GM12878 (cell line): ENCODE results near the gene PLA2G3. TPM values are rescaled to one million over a fixed set of nuclear protein-coding genes. Genes with fewer than 3 reads are reported as not detected.

Experiments used
- ATAC-seq: fragments of 200-7000 bp; cut with Tn5 transposase; 3 replicates; pipeline ENCODE4 v1.9.1; 2020; ENCODE audit warnings: mild to moderate bottlenecking, moderate library complexity
- BruUV-seq: library from RNA; stranded (reverse); fragments of 400-500 nt; replicated peaks from 2 replicates; lab custom pipeline; 2021; lab: Mats Ljungman, UMichigan
- CTCF ChIA-PET: fragments of 300-600 bp; sonication (Branson Sonifier 250); formaldehyde crosslinking; extraction: SDS; loops from one replicate; lab custom pipeline; 2021; ENCODE audit warnings: inconsistent platforms; lab: Yijun Ruan, JAX
- POLR2A ChIA-PET: fragments of 350-600 bp; formaldehyde crosslinking; extraction: SDS; loops from one replicate; lab custom pipeline; 2021; ENCODE audit warnings: inconsistent platforms; lab: Charles Lee
- RAD21 ChIA-PET: fragments of 300-600 bp; sonication (Branson Sonifier 250); formaldehyde crosslinking; loops from one replicate; lab custom pipeline; 2023; ENCODE audit warnings: antibody characterized with exemption; ENCODE audit not compliant: unreplicated experiment; lab: Charles Lee
- SMC1A ChIA-PET: fragments of 300-600 bp; sonication (Branson Sonifier 250); formaldehyde crosslinking; loops from one replicate; lab custom pipeline; 2023; ENCODE audit not compliant: unreplicated experiment, uncharacterized antibody; lab: Charles Lee
- DNase-seq: peaks from one replicate; pipeline ENCODE4 v3.0.0-alpha.2; 2011; ENCODE audit warnings: low read depth, low spot score
- FAIRE-seq: peaks from 3 replicates; lab custom pipeline; 2011; peaks lifted over from hg19 to GRCh38; lab: Jason Lieb, UNC
- H2AFZ ChIP-seq: 2 replicates; pipeline ENCODE4 v1.6.0; 2011; ENCODE audit warnings: low read depth, low read length, control low read depth; ENCODE audit not compliant: control insufficient read depth
- H3K27ac ChIP-seq: 2 replicates; pipeline ENCODE4 v1.5.1; 2011; ENCODE audit warnings: control low read depth; ENCODE audit not compliant: control insufficient read depth, insufficient read depth
- H3K27me3 ChIP-seq, 2 experiments: replicated peaks in 1 of 2; 2 replicates each; pipeline versions ENCODE4 v1.6.0 to v1.6.1; 2011; ENCODE audit warnings: low read length in 1 of 2; ENCODE audit not compliant: control insufficient read depth in 2 of 2, insufficient read depth in 2 of 2
- H3K36me3 ChIP-seq, 2 experiments: 2 replicates each; pipeline ENCODE4 v1.5.1; 2011; ENCODE audit warnings: low read length in 1 of 2; ENCODE audit not compliant: control insufficient read depth in 2 of 2, insufficient read depth in 2 of 2
- H3K4me1 ChIP-seq: 2 replicates; pipeline ENCODE4 v1.6.1; 2011; ENCODE audit warnings: mild to moderate bottlenecking, low read length, moderate library complexity, mixed read lengths; ENCODE audit not compliant: control insufficient read depth, insufficient read depth
- H3K4me2 ChIP-seq: 2 replicates; pipeline ENCODE4 v1.6.0; 2011; ENCODE audit warnings: control low read depth; ENCODE audit not compliant: control insufficient read depth, insufficient read depth
- H3K4me3 ChIP-seq: fragments of 200-600 bp; sonication (generic); 2 replicates; pipeline ENCODE4 v1.5.1; 2016
- H3K79me2 ChIP-seq: 2 replicates; pipeline ENCODE4 v1.6.0; 2011; ENCODE audit warnings: low read length; ENCODE audit not compliant: control insufficient read depth, insufficient read depth
- H3K9ac ChIP-seq: 2 replicates; pipeline ENCODE4 v1.8.0; 2011; ENCODE audit warnings: low read length, control low read depth, mixed read lengths; ENCODE audit not compliant: control insufficient read depth, insufficient read depth
- H3K9me3 ChIP-seq: replicated peaks from 3 replicates; pipeline ENCODE4 v1.5.1; 2011; ENCODE audit warnings: mild to moderate bottlenecking, low read length; ENCODE audit not compliant: control insufficient read depth, insufficient read depth
- H4K20me1 ChIP-seq: 2 replicates; pipeline ENCODE4 v1.6.0; 2011; ENCODE audit not compliant: control insufficient read depth, insufficient read depth
- E2F8 ChIP-seq: fragments of 450-650 bp; IDR thresholded peaks from 2 replicates; pipeline ENCODE4 v1.6.1; 2018; ENCODE audit warnings: mild to moderate bottlenecking, low read depth, moderate library complexity; ENCODE audit not compliant: partially characterized antibody
- IKZF1 ChIP-seq: fragments of 450-650 bp; conservative IDR thresholded peaks from 2 replicates; pipeline ENCODE4 v1.6.1; 2017; ENCODE audit warnings: antibody characterized with exemption, mild to moderate bottlenecking
- KLF5 ChIP-seq: fragments of 450-650 bp; IDR thresholded peaks from 2 replicates; pipeline ENCODE4 v1.6.1; 2014; ENCODE audit warnings: mild to moderate bottlenecking; ENCODE audit not compliant: partially characterized antibody
- LARP7 ChIP-seq: fragments of 450-650 bp; IDR thresholded peaks from 2 replicates; pipeline ENCODE4 v1.6.1; 2017; ENCODE audit warnings: mild to moderate bottlenecking
- MEF2B ChIP-seq: fragments of 450-650 bp; IDR thresholded peaks from 2 replicates; pipeline ENCODE4 v1.6.1; 2018; ENCODE audit warnings: mild to moderate bottlenecking, moderate library complexity; ENCODE audit not compliant: partially characterized antibody, poor library complexity, severe bottlenecking
- MLLT1 ChIP-seq: fragments of 450-650 bp; IDR thresholded peaks from 2 replicates; pipeline ENCODE4 v1.6.1; 2016; ENCODE audit warnings: mild to moderate bottlenecking
- NFXL1 ChIP-seq: fragments of 450-650 bp; IDR thresholded peaks from 2 replicates; pipeline ENCODE4 v1.6.1; 2017; ENCODE audit warnings: antibody characterized with exemption, mild to moderate bottlenecking, borderline replicate concordance
- NR2F1 ChIP-seq: fragments of 450-650 bp; conservative IDR thresholded peaks from 2 replicates; pipeline ENCODE4 v1.6.1; 2017; ENCODE audit warnings: mild to moderate bottlenecking
- POLR2AphosphoS5 ChIP-seq: IDR thresholded peaks from 2 replicates; pipeline ENCODE4 v1.6.1; 2011; ENCODE audit warnings: mild to moderate bottlenecking, low read length, inconsistent platforms
- RELB ChIP-seq: fragments of 450-650 bp; IDR thresholded peaks from 2 replicates; pipeline ENCODE4 v1.6.1; 2017; ENCODE audit warnings: low read depth, mild to moderate bottlenecking, moderate library complexity
- REST ChIP-seq: IDR thresholded peaks from 2 replicates; pipeline ENCODE4 v1.6.1; 2012; ENCODE audit warnings: mild to moderate bottlenecking, low read depth, low read length
- RUNX3 ChIP-seq: IDR thresholded peaks from 2 replicates; pipeline ENCODE4 v1.6.1; 2012; ENCODE audit warnings: low read length, inconsistent platforms
- WRNIP1 ChIP-seq: IDR thresholded peaks from 2 replicates; pipeline ENCODE4 v1.6.1; 2011; ENCODE audit warnings: low read depth, low read length, improper control_type of control experiment, borderline replicate concordance
- WGBS: methylation state at CpG from one replicate; pipeline ENCODE4 v1.1.6; 2016; ENCODE audit warnings: low lambda C conversion rate; ENCODE audit not compliant: insufficient replicate concordance, insufficient coverage; ENCODE audit errors: missing lambda C conversion rate; 5-methylcytosine and 5-hydroxymethylcytosine counted together
- in situ Hi-C: fragments of 300-500 bp; cut with MboI; formaldehyde crosslinking; loops from 9 replicates; pipeline ENCODE4 v1.14.3; 2018; ENCODE audit warnings: mixed read lengths
- intact Hi-C: fragments of 100-400 bp; cut with micrococcal nuclease; formaldehyde crosslinking; loops from one replicate; pipeline ENCODE4 v1.14.2; 2022; ENCODE audit not compliant: unreplicated experiment
- polyA plus RNA-seq, 11 experiments: library from polyadenylated mRNA; depleted of rRNA in 4 of 11; unstranded in 6 of 11; stranded (reverse) in 5 of 11; fragments of >200 nt; fragmentation: Nextera tagmentation in 4 of 11; fragmentation: Illumina TruSeq in 1 of 11; extraction: Ambion mirVana in 4 of 11; extraction: Trizol in 1 of 11; gene quantifications; 1 replicate in 1 of 11; 2 replicates in 10 of 11; pipeline versions ENCODE4 v1.2.1 to v1.2.3, GENCODE V29; 2011 to 2016; ENCODE audit warnings: inconsistent platforms in 2 of 11, missing spikeins in 2 of 11, low read depth in 1 of 11
- total RNA-seq, 4 experiments: library from RNA; depleted of rRNA in 3 of 4; stranded (reverse); fragments of >200 nt in 3 of 4; fragmentation: Illumina TruSeq in 1 of 4; extraction: Trizol in 1 of 4; gene quantifications; 2 replicates each; pipeline versions ENCODE4 v1.2.1 to v1.2.3, GENCODE V29; 2013 to 2021

PLA2G3 gene
- total and polyA plus RNA-seq, 10 of the 15 experiments (the other 5 are each of a cell fraction or from before 2014, with no cell fraction given), result 0.04 TPM; not detected in 9

- no peak for ATAC-seq
- H3K4me3 ChIP-seq, result no peak overlapping the region
- no peak overlapping the region for H3K27ac ChIP-seq
- ChIA-PET POLR2A (no interaction called here), SMC1A (interaction anchor here (0.5 kb wide), 1 partner anchor 19 kb away, joined by 3 read pairs; the partner anchor contains the start of gene RNF185), RAD21 (no interaction called here), CTCF (interaction anchor here (0.8 to 1.2 kb wide), 2 partner anchors 18 to 52 kb away, joined by 3 read pairs; no protein-coding TSS in a partner anchor)
- H3K4me2 ChIP-seq, result no peak overlapping the region
- TF ChIP-seq RELB, result no peak
- TF ChIP-seq NR2F1, result no peak
- TF ChIP-seq RUNX3, result no peak
- TF ChIP-seq IKZF1, result no peak
- no peak for TF ChIP-seq REST
- no peak for TF ChIP-seq LARP7
- no peak for TF ChIP-seq KLF5
- no peak for TF ChIP-seq POLR2AphosphoS5
- TF ChIP-seq E2F8, result no peak
- TF ChIP-seq MEF2B, result no peak
- no peak for TF ChIP-seq NFXL1
- no peak for TF ChIP-seq WRNIP1
- no peak for TF ChIP-seq MLLT1
- DNase-seq, result no peak
- H3K79me2 ChIP-seq, result peaks cover 2% of the 10 kb centered on the region; the same call in 1 of the 2 replicates
- intact Hi-C loops (no loop called here), in situ Hi-C loops (no loop called here)
- H4K20me1 ChIP-seq, result no peaks in the 10 kb centered on the region; the same call in 1 of the 2 replicates
- FAIRE-seq, result no peak
- H3K4me1 ChIP-seq, result peaks cover 6% of the 10 kb centered on the region
- TSS peak; percentile 39 for BruUV-seq
- H3K9me3 ChIP-seq, result no peaks in the 10 kb centered on the region
- WGBS, result 100% methylated on average over 2 of the region's 2 CpGs
- no peak overlapping the region for H2AFZ ChIP-seq
- H3K36me3 ChIP-seq, result peaks cover 2 to 5% of the 10 kb centered on the region in 2 experiments
- no peak overlapping the region for H3K9ac ChIP-seq
- no peaks in the 10 kb centered on the region for H3K27me3 ChIP-seq
These were observed 38.6 kb upstream of the PLA2G3 start for GRCh38 chr22:31178859-31179258.
